NK-92 (cell line): ENCODE measurements around the gene HK1.

Experiments used
- DNase-seq: peaks from one replicate; lab custom pipeline; 2025; ENCODE audit not compliant: unreplicated experiment; lab: John Stamatoyannopoulos, UW

Gene HK1

GRCh38 chr10:69416695-69417094 lies 138.4 kb downstream of the HK1 start, which contains the start of gene TACR2:
Gene TACR2 (minus strand): TSS chr10:69416918. CDS start chr10:69416323, 595 bp downstream.
- DNase-seq = no peak

DNA sequence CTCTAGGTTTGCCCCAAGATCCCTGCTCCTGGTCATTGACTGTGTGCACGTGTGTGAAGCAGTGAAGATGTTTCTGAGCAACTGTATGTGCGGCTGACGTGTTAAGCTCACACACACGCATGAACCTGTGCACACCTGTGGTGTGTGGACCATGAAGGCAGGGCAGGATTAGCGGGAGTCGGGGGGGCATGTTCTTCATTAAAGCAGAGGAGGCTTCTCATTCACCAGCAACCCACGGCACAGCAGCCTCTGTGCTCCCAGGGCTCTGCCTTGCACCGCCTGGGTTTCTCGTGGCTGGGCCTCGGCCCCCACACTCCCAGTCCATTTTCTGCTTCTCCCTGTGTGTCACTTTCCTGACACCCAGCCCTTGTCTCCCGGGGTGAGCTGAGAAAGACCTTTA lies 139.2 kb downstream of the HK1 start:
- no peak for DNase-seq

DNA sequence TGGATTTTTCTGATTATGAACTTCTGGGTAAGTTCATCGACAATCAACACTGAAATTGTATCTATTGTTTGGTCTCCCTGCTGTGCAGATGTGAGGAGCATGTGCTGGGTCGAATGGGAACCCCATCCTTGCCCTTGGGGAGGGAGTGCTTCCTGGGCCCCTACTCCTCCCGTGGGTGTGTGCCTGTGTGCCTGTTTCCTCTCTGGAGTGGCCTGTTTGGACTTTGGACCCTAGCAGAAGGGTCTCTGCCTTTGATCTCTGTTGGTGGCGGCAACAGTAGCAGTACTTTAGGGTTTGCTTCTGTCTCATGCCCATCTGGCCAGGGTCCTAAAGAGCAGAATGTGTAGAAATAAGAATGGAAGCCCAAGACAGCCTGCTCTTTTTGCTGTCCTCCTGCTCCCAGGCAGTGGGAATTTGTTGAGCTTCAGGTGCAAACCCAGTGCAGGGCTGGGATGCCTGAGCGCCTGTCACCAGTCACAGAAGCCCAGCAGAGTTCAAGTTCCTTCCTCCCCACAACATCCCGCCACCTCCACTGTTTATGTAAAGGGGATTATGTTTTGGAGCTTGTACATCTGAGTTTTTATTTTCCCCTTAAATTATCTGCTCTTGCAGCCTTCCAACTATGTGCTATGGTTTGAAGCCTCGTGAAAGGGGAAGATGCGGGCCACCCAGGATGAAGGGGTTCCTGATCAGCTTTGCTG lies 139.9 kb downstream of the HK1 start:
- DNase-seq = no peak

DNA sequence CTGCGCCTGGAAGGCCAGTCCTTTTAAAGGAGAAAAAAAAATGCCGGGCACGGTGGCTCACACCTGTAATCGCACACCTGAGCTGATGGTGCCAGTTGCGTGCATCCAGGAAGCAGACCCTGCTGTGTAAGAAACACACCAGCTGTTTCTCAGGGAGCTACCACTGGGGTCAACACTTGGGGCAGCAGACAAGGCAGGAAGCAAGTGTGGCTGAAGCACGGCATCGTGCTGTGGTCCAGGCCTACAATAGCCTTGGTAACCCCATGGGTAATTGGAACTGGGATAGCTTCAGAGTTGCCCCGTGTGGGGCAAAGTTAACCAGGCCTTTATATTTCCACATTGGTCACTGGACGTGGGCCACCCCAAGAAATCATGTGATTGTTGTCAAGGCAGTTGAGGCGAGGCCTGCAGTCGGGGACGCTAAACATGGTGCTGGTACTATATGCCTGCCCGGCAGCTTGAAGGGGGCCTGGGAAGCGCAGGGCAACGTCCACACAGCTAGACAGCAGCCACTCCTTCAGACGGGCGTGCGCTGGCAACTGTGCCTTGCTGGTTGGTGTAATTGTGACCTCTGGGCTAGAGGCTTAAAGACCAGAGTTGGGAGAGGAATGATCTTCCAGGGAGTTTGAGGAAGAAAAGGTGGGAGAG lies 140.9 kb downstream of the HK1 start:
- DNase-seq = no peak

GRCh38 chr10:69419744-69420126 lies 141.4 kb downstream of the HK1 start:
- no peak for DNase-seq

GRCh38 chr10:69421611-69422308 lies 143.5 kb downstream of the HK1 start:
- DNase-seq = no peak

- DNase-seq = no peak
Observed at GRCh38 chr10:69422676-69423075, 144.4 kb downstream of the HK1 start.

DNA sequence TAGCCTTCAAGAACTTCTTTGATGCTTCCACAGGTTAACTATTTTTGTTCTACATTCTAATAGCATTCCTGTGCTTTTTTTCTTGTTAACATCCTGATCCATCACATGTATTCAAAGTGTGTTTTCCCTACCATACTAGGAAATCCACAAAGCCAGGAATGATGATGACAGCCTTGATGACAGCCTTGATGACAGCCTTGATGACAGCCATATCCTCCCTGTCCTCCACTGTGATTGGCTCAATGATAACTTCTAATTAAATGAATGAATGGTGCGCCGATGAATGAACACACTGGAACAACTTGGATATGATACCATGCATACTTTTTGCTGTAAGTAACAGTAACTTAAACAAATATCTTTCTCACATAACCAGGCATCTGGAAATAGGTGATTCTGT lies 146.7 kb downstream of the HK1 start:
- no peak for DNase-seq

GRCh38 chr10:69425511-69426298 lies 147.4 kb downstream of the HK1 start:
- DNase-seq = no peak

- DNase-seq = no peak
Observed at GRCh38 chr10:69426376-69426727, 148.1 kb downstream of the HK1 start.

GRCh38 chr10:69428165-69428564 lies 149.9 kb downstream of the HK1 start:
- DNase-seq = no peak

DNA sequence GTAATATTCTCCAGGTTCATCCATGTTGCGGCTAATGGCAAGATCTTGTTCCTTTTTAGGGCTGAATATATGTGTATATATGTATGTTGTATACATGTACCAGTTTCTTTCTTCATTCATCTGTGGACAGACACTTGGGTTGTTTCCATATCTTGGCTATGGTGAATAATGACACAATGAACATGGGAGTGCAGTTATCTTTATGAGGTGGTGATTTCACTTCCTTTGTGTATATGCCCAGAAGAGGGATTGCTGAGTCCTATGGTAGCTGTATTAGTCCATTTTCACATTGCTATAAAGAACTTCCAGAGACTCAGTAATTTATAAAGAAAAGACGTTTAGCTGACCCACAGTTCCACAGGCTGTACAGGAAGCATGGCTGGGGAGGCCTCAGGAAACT lies 155.9 kb downstream of the HK1 start:
- DNase-seq = no peak

DNA sequence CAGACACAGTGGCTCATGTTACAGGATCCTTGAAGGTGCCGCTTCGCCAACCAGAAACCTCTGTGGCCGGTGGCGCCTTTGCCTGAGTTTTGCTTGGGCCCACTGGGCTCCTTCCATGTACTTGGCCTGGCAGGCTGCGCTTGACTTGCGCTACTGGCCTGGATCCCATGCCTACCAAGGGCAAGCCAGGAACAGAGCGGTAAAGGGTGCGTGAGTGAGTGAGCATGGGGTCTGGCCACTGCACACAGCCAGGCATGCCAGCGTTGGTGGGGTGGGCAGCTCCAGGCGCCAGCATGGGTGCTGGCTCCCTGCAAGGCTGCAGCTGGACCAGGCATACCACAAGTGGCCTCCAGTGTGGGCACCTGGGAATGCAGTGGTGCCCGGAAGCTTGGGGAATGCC lies 156.6 kb downstream of the HK1 start:
- DNase-seq = no peak

DNA sequence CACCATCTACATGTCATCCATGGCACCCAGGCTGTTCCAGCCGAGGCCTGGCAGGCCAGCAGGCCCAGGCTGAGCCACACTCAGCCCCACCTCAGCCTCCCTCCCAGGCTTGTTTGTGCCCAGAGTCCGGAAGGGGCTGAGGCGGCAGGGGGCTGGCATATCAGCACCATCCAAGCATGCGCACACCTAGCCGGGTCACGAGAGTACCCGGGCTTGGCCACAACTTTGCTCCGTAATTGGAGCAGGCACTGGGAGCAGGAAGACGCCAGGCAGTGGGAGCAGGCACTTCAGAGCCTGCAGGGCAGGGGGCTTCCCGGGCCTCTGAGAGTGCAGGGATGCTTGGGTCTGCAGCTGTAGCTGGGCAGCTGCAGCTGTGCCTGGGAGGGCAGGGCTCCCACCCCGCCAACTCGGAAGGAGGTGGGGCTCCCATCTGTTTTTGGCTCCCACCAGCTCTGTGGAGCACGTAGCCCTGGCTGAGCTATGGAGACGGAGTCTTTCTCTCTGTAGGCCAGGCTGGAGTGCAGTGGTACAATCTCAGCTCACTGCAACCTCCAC lies 157.7 kb downstream of the HK1 start:
- no peak for DNase-seq

GRCh38 chr10:69437321-69438259 lies 159.3 kb downstream of the HK1 start:
- DNase-seq = no peak

DNA sequence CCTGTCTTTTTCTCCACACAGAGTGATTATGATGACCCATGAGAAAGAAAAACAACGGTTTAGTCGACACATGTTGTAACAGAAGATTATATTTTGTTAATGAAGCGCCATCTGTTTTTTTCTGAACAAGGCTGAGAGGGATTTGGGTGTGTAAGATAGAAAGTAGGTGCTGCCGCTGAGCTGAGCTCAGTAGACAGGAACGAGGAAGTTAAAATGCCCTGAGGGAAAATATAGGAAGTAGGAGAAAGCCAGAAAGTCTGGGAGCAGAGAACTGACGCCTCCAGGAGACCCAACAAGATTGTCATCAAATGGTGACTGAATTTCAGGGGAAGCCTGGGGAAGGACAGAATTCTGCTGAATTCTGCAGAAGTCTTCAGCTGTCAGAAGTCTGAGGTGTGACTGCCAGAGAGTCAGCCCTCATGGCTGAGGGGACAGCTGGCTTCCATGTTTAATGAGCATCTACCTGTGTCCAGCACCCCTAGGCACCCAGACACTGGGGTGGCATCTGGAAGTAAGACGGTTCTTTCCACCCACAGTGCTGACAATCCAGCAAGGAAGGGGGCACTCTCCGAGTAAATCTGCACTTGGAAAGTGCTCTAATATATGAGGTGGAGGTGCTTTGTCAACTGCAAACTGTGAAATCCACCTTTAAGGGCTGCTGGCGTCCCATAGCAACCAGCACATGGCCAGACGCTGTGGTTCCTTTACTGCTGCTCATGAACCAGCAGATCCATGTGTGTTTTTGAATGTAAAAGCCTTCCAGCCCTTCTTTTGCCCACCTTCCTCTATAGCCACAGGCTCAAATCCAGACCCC lies 160.4 kb downstream of the HK1 start:
- no peak for DNase-seq

DNA sequence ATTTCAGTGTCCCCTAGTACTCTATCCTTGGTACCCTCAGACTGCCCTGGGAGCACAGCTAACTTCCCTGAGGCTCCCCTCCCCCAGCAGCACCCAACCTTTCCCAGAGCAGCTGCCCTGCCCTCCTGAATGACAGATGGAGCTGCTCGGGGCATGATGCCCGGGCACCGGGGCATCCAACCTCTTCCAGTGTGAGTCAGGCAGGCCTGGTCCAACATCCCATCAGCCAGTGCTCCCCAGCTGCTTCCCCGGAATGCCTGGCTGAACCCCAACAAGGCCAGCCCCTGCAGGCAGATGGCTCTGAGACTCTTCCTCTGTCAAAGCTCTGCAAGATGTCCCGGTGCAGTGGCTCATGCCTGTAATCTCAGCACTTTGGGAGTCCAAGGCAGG lies 161.0 kb downstream of the HK1 start:
- no peak for DNase-seq

DNA sequence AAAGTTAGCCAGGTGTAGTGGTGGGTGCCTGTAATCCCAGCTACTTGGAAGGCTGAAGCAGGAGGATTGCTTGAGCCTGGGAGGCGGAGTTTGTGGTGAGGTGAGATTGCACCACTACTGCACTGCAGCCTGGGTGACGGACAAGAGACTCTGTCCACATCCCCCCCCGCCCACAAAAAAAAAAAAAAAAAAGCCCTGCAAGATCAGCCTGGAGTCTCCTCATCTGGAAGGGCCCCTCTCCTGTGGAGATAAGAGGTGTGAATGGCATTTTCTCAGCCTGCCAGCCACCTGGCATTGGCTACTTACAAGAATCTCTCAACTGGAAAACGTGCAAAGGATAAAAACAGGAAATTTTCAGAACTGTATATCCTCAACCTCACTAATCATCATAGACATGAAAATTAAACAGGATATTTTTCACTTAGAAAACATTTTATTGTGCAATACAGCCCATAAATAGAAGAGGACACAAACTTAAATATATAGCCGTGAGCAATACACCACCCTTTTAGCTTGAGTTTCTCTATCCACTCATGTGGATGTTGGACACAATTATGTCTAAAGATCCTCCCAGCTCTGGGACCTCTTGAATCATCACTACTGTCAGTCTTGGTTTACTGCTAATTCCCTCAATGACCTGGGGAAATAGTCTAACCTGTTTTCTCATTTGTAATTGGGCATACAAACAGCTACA lies 161.7 kb downstream of the HK1 start:
- DNase-seq = no peak

- no peak for DNase-seq
Observed at GRCh38 chr10:69443354-69443753, 165.1 kb downstream of the HK1 start.
